ENCODE results near the gene DNAH1.

- TF ChIP-seq, protein P1, sequence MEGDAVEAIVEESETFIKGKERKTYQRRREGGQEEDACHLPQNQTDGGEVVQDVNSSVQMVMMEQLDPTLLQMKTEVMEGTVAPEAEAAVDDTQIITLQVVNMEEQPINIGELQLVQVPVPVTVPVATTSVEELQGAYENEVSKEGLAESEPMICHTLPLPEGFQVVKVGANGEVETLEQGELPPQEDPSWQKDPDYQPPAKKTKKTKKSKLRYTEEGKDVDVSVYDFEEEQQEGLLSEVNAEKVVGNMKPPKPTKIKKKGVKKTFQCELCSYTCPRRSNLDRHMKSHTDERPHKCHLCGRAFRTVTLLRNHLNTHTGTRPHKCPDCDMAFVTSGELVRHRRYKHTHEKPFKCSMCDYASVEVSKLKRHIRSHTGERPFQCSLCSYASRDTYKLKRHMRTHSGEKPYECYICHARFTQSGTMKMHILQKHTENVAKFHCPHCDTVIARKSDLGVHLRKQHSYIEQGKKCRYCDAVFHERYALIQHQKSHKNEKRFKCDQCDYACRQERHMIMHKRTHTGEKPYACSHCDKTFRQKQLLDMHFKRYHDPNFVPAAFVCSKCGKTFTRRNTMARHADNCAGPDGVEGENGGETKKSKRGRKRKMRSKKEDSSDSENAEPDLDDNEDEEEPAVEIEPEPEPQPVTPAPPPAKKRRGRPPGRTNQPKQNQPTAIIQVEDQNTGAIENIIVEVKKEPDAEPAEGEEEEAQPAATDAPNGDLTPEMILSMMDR (conservative IDR thresholded peaks at IDR 0.05), result no peak
- TF ChIP-seq EZH2 (IDR thresholded peaks at IDR 0.05; ENCODE audit: low read depth), result no peak
Measured at GRCh38 chr3:52392216-52392930, 76.3 kb downstream of the DNAH1 start.

All from PC-9 (cell line).